Measurements from ENCODE around the gene PSME2. TPM values are rescaled to one million over a fixed set of nuclear protein-coding genes. Genes with fewer than 3 reads are reported as not detected.
A peak's percentile ranks its signal among the peaks of the same experiment; 100 is the strongest.

PSME2 gene
- total and polyA plus RNA-seq, 2 of the 13 experiments (the other 11 are each of a cell fraction or from before 2014, with no cell fraction given): 332 to 716 TPM

GRCh38 chr14:24096545-24097181, 49.7 kb downstream of the PSME2 start (continued):
- TF ChIP-seq, protein P1, sequence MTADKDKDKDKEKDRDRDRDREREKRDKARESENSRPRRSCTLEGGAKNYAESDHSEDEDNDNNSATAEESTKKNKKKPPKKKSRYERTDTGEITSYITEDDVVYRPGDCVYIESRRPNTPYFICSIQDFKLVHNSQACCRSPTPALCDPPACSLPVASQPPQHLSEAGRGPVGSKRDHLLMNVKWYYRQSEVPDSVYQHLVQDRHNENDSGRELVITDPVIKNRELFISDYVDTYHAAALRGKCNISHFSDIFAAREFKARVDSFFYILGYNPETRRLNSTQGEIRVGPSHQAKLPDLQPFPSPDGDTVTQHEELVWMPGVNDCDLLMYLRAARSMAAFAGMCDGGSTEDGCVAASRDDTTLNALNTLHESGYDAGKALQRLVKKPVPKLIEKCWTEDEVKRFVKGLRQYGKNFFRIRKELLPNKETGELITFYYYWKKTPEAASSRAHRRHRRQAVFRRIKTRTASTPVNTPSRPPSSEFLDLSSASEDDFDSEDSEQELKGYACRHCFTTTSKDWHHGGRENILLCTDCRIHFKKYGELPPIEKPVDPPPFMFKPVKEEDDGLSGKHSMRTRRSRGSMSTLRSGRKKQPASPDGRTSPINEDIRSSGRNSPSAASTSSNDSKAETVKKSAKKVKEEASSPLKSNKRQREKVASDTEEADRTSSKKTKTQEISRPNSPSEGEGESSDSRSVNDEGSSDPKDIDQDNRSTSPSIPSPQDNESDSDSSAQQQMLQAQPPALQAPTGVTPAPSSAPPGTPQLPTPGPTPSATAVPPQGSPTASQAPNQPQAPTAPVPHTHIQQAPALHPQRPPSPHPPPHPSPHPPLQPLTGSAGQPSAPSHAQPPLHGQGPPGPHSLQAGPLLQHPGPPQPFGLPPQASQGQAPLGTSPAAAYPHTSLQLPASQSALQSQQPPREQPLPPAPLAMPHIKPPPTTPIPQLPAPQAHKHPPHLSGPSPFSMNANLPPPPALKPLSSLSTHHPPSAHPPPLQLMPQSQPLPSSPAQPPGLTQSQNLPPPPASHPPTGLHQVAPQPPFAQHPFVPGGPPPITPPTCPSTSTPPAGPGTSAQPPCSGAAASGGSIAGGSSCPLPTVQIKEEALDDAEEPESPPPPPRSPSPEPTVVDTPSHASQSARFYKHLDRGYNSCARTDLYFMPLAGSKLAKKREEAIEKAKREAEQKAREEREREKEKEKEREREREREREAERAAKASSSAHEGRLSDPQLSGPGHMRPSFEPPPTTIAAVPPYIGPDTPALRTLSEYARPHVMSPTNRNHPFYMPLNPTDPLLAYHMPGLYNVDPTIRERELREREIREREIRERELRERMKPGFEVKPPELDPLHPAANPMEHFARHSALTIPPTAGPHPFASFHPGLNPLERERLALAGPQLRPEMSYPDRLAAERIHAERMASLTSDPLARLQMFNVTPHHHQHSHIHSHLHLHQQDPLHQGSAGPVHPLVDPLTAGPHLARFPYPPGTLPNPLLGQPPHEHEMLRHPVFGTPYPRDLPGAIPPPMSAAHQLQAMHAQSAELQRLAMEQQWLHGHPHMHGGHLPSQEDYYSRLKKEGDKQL (CRISPR knock-in tag; IDR thresholded peaks at IDR 0.05; ENCODE audit: low read depth): no peak
- TF ChIP-seq, protein P2, sequence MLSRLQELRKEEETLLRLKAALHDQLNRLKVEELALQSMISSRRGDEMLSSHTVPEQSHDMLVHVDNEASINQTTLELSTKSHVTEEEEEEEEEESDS (CRISPR knock-in tag; IDR thresholded peaks at IDR 0.05; ENCODE audit: borderline replicate concordance): no peak
- TF ChIP-seq ZNF768 (CRISPR knock-in tag; IDR thresholded peaks at IDR 0.05): peak; percentile 73; the same call in 1 of the 2 replicates
- TF ChIP-seq ZNF350 (CRISPR knock-in tag; IDR thresholded peaks at IDR 0.05; ENCODE audit: borderline replicate concordance, low read depth): peak; percentile 65
- TF ChIP-seq TBP (CRISPR knock-in tag; IDR thresholded peaks at IDR 0.05): 0 out of 2 replicates have a peak, but pooled peaks have one; percentile 69
- no peak for TF ChIP-seq ZSCAN25 (CRISPR knock-in tag; IDR thresholded peaks at IDR 0.05)
- no peak for TF ChIP-seq ZNF614 (CRISPR knock-in tag; IDR thresholded peaks at IDR 0.05; ENCODE audit: borderline replicate concordance)
- no peak for TF ChIP-seq TBX2 (CRISPR knock-in tag; IDR thresholded peaks at IDR 0.05; ENCODE audit: borderline replicate concordance)
- TF ChIP-seq, protein P3, sequence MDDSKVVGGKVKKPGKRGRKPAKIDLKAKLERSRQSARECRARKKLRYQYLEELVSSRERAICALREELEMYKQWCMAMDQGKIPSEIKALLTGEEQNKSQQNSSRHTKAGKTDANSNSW (CRISPR knock-in tag; IDR thresholded peaks at IDR 0.05; ENCODE audit: borderline replicate concordance): no peak
- TF ChIP-seq, protein P4, sequence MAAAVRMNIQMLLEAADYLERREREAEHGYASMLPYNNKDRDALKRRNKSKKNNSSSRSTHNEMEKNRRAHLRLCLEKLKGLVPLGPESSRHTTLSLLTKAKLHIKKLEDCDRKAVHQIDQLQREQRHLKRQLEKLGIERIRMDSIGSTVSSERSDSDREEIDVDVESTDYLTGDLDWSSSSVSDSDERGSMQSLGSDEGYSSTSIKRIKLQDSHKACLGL (CRISPR knock-in tag; IDR thresholded peaks at IDR 0.05): peak; percentile 43; the same call in 1 of the 2 replicates
- TF ChIP-seq MEF2D (CRISPR knock-in tag; IDR thresholded peaks at IDR 0.05): peak; percentile 3; the same call in 1 of the 2 replicates
- peak; percentile 52; the same call in 1 of the 2 replicates for TF ChIP-seq TOPORS (CRISPR knock-in tag; IDR thresholded peaks at IDR 0.05)
- TF ChIP-seq ZNF569 (CRISPR knock-in tag; IDR thresholded peaks at IDR 0.05; ENCODE audit: borderline replicate concordance): no peak
- no peak for TF ChIP-seq MXD3 (CRISPR knock-in tag; IDR thresholded peaks at IDR 0.05)
- TF ChIP-seq ERF (CRISPR knock-in tag; IDR thresholded peaks at IDR 0.05): peak; percentile 8; the same call in 1 of the 2 replicates
- TF ChIP-seq FOXA3 (CRISPR knock-in tag; IDR thresholded peaks at IDR 0.05): peak; percentile 24; the same call in 1 of the 2 replicates
- peak; percentile 60 for TF ChIP-seq ZNF781 (CRISPR knock-in tag; IDR thresholded peaks at IDR 0.05; ENCODE audit: borderline replicate concordance, not compliant biosample characterization)
- 0 out of 2 replicates have a peak, but pooled peaks have one; percentile 28 for TF ChIP-seq TMF1 (CRISPR knock-in tag; IDR thresholded peaks at IDR 0.05; ENCODE audit: low read depth)
- no peak for TF ChIP-seq ZNF484 (CRISPR knock-in tag; IDR thresholded peaks at IDR 0.05; ENCODE audit: borderline replicate concordance, low read depth)
- TF ChIP-seq SKI (IDR thresholded peaks at IDR 0.05; ENCODE audit: partially characterized antibody): no peak
- TF ChIP-seq NCOA5 (CRISPR knock-in tag; IDR thresholded peaks at IDR 0.05): no peak
- peak; percentile 95; the same call in 1 of the 2 replicates for TF ChIP-seq ZNF225 (CRISPR knock-in tag; IDR thresholded peaks at IDR 0.05)
- no peak for TF ChIP-seq IKZF4 (CRISPR knock-in tag; IDR thresholded peaks at IDR 0.05; ENCODE audit: borderline replicate concordance, low read depth, not compliant biosample characterization)
- TF ChIP-seq BRD4 (CRISPR knock-in tag; IDR thresholded peaks at IDR 0.05): 0 out of 2 replicates have a peak, but pooled peaks have one; percentile 62
